Stimulated activated CD8-positive, alpha-beta memory T cell treated with anti-CD3 and anti-CD28 coated beads, Interleukin-7, amount 100 ng/mL, for 1 hour (primary cell): ENCODE results near the gene SLAMF9.
"Not testable (repeated sequence)": the region's sequence is repeated elsewhere in the genome, so short reads cannot be mapped to it uniquely, and the experiment has no call there.

Experiments used
- DNase-seq, 2 donors: peaks; one replicate each; pipeline ENCODE4 v3.0.0-alpha.2; 2020; ENCODE audit warnings: low read depth in 2 of 2

SLAMF9 gene

GRCh38 chr1:159921700-159922504, 32.1 kb downstream of the SLAMF9 start:
- no peak for DNase-seq

DNA sequence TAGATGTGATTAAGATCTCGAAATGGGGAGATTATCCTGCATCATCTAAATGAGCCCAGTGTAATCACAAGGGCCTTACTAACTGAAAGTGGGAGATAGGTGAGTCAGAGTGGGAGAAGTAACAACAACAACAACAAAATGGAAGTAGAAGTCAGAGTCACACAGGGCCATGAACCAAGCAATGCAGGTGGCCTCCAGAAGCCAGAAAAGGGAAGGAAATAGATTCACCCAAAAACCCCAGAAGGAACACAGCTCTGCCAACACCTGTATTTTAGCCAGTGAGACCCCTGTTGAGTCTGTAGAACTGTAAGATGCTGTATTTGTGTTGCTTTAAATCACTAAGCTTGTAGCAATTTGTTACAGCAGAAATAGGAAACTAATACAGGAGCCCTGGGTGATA, 32.8 kb downstream of the SLAMF9 start:
- no peak for DNase-seq

DNA sequence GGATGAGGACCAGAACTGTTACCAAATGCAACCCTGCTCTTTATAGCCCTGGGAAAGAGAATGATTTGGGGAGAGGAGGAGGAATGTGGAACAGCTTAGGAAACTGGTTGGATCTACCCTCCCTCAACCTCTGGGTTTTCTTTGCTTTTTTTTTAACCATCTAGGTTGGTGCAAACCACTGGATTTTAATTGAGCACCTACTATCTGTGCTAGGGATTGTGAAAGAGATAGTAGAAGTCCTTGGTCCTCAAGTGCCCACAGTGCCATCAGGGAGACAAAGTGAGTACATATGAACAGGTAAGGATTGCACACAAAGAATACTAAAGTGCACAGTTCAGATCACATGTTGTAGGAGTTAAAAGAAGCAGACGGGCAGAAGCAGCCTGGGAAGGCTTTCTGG, 33.4 kb downstream of the SLAMF9 start:
- no peak for DNase-seq

DNA sequence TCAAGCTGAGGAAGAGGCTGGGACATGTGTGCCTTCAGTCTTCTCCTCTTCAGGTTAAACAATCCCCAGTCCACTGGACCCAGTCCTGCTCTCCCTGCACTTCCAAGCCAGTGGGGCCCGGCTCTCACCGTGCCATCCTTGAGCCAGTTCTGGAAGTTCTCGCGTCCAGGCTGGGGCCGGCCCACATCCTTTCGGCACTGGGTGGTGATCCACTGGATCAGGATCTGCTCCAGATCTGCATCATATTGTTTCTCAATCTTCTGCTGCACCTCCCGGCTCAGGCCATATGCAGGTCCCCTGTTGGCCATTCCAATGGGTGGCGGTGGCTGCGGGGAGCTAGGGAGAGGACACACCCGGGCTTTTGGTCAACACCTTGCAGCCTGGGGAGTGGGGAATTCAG, 33.8 kb downstream of the SLAMF9 start:
- no peak for DNase-seq

- no peak for DNase-seq
Observed at GRCh38 chr1:159919236-159919865, 34.7 kb downstream of the SLAMF9 start.

DNA sequence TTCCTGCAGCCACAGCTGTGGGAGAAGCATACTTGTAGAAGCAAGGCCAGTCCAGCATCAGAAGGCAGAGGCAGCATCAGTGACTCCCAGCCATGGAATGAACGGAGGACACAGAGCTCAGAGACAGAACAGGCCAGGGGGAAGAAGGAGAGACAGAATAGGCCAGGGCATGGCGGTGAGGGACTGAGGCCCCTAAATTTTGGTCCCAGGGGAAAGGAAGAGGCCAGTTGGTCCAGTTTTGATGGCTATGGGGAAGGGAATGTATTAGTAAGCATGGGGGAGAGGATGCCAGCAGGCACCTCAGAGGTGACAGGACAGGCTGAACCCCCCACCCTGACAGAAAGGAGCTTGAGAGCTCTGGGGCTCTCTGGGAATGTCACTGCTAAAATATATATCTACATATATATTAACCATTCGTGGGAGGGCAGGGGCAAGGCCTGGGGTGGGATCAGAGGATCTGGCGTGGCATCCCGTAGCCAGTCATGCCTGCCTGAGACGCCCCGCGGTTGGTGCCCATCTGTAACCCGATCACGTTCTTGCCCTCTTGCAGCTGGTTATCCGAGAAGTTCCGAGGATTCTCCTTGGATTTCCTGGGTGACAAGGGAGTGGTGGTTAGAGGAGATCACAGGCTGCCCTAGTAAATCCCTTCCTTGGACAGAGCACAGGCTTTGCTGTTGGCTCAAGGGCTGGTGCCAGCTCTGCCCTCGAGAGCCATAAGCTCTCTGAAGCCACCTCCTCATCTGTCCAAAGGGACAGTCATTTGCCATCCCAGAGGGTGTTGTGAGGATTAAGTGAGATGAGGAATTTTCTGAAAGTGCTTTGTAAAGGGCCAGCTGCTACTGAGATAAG, 35.5 kb downstream of the SLAMF9 start:
- DNase-seq, result no peak

- no peak for DNase-seq
Observed at GRCh38 chr1:159917533-159918351, 36.3 kb downstream of the SLAMF9 start.

DNA sequence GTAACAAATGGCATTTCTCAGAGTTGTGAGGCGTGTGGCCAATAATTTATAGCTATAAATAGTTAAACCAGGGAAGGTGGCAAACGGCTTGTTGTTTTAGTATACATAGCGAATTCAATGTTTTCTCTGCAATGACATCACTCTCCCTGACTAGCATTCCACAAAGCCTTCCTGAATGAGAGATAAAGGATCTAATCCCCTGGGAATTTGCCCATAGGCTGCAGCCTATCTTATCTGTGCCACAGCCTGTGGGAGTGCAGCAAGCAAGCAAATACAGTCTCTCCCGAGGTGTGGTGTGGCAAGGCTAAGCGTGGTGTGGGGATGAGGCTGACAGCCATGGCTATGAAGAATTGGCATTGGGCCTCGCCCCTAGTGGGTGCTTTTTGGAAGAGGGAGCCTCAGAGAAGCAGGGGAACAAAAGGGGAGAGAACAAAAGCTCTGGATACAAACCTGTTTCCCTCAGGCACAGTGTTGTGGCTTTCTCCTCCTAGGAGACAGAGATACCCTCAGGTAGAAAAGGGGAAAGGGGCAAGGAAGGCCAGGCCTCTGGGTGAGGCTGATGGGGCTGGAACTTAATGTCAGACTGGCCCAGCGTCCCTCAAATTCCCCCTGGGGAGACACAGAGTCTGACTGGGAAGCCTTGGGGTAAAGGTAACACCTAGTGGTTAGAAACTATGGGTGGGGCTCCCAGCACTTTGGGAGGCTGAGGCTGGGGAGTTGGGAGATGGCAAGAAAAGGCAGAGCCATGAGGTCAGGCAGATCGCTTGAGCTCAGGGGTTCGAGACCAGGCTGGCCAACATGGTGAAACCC, 37.6 kb downstream of the SLAMF9 start:
- DNase-seq, result no peak

DNA sequence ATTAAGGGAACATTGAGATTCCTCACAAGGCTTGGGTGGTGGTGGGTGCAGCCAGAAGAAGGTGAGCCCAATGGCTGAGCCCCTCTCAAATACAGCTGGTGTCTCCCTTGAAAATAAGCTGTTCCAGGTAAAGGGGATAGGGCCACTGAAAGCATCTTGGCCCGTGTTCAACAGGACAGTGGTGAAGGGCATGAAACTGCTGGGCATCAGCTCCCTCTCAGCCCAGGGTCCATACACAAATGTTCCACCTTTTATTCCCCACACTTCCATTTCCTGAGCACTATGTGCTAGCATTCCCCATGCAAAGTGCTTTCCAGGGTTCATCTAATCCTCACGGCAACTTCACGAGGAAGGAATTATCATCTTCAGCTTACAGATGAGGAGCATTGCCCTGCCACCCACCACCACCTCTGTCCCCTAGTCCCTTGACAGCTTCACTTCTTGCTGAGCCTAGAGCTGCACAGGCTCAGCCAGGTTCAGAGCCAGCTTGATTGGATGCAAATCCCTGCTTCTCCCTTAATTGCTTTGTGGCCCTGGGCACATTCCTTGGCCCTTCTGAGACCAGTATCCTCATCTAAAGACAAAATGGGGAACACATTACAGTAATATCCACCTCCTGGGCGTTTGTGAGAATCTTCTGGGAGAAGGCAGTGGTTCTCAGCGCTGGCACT, 38.3 kb downstream of the SLAMF9 start:
- DNase-seq, result no peak

- DNase-seq, result no peak
Observed at GRCh38 chr1:159914252-159915018, 39.6 kb downstream of the SLAMF9 start.

DNA sequence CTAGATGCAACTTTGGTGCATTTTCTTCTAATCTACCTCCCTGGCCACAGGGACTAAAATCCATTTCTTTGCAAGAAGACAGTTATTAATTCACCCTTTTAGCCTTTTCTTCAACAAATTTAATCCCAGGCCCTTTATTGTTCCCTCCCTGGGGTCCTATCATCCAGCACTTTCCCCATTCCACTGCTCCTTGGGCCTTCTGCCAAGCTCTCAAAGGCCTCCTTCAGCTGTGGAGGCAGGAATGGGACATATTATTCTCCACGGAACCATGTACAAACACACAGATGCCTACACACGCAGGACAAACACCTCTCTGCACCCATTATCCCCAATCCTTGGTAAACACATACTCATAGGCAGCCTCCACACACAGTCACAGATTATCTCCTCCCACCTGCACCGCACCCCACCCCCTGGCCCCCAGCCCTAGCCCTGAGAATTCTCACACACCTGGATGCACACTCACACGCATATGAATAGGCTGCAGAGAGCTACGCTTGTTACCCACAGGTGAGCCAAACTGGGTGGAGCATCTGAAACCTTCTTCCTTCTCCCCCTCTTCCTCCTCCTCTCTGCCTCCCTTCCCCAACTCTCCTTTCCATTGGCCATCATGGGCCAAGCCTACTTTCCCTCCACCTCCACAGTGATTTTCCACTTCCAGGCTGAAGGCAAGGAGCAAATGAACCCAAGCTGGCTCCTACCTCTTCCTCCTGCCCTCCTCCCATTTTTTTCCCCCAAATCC, 40.4 kb downstream of the SLAMF9 start:
- DNase-seq, result no peak

GRCh38 chr1:159911326-159912070, 42.5 kb downstream of the SLAMF9 start:
- no peak for DNase-seq

DNA sequence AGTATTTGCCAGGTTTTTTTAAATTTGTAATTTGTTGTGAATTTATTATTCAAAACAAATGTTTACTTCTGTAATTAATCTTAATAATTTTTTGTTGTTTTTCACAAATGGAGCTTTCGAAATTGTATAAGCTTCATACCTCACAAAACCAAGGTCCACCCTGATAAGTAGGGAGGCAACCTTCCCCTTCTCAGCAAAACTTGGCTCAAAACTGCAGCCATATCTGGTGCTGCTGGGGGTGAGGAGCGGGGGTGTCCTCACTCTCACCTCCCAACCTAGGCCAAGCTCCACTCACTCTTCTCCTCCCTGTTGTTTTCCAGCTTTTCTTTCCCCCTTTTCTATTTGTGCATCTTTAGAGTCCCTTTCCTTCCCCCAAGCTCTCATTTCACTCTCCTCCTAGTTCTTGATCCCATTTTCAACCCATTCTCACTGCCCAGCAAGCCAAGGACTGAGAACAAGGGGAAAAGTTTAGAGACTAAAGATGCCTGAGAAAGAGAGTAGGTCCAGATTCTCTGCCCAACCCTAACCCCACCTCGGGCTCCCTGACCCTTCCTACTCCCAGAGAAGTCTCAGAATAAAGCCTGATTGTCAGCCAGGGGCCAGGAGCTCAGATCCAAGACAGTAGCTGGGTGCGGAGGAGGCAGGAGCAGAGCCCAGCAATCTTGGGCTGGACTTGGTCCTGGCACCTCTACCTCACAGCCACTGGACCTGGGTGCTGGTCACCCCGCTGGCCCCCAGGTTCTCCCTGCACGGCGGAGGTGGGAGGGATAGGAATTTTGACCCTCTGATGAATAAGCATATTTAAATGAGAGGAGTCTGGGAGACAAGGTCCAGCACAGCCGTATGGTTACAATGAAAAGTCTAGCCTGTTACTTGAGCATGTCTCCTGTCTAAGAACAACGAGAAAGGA, 45.8 kb downstream of the SLAMF9 start:
- no peak for DNase-seq

- no peak for DNase-seq
Observed at GRCh38 chr1:159906960-159907359, 47.1 kb downstream of the SLAMF9 start.

DNA sequence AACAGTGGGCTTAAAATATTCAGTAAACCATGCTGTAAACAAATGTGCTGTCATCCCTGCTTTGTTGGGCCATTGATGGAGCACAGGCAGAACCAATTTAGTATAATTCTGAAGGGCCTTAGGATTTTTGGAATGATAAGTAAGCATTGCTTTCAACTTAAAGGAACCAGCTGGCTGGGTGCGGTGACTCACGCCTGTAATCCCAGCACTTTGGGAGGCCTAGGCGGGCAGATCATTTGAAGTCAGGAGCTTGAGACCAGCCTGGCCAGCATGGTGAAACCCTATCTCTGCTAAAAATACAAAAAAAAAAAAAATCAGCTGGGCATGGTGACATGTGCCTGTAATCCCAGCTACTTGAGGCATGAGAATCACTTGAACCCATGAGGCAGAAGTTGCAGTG, 50.0 kb downstream of the SLAMF9 start:
- not testable (repeated sequence) for DNase-seq

GRCh38 chr1:159902541-159902940, 51.5 kb downstream of the SLAMF9 start:
- DNase-seq, result no peak
